Mammary epithelial cell (primary cell): ENCODE results near the gene LGALS1.

ENCODE experiments used
- CTCF ChIP-seq, 2 donors: IDR thresholded peaks in 1 of 2; conservative IDR thresholded peaks in 1 of 2; 2 replicates each; pipeline ENCODE4 v1.5.1; 2011 to 2012; ENCODE audit warnings: inconsistent platforms in 2 of 2, low read length in 2 of 2, mild to moderate bottlenecking in 2 of 2, control low read depth in 1 of 2, low read depth in 1 of 2; ENCODE audit not compliant: insufficient read depth in 1 of 2; ENCODE audit errors: extremely low read depth in 1 of 2
- EZH2 ChIP-seq: IDR thresholded peaks from 2 replicates; pipeline ENCODE4 v1.6.1; 2012; ENCODE audit warnings: low read length, inconsistent platforms, borderline replicate concordance

GRCh38 chr22:37654563-37655251 is 20.7 kb upstream of the LGALS1 start:
- TF ChIP-seq CTCF (conservative IDR thresholded peaks at IDR 0.05 in 1 of 2, IDR thresholded peaks at IDR 0.05 in 1 of 2; ENCODE audit: extremely low read depth in 1 of 2, insufficient read depth in 1 of 2, low read depth in 1 of 2, low read length in 2 of 2) = no peak
- no peak for TF ChIP-seq EZH2
